Measurements from ENCODE around the gene TIMM22.
"Not testable (repeated sequence)": the region's sequence is repeated elsewhere in the genome, so short reads cannot be mapped to it uniquely, and the experiment has no call there.

The TIMM22 gene

DNA sequence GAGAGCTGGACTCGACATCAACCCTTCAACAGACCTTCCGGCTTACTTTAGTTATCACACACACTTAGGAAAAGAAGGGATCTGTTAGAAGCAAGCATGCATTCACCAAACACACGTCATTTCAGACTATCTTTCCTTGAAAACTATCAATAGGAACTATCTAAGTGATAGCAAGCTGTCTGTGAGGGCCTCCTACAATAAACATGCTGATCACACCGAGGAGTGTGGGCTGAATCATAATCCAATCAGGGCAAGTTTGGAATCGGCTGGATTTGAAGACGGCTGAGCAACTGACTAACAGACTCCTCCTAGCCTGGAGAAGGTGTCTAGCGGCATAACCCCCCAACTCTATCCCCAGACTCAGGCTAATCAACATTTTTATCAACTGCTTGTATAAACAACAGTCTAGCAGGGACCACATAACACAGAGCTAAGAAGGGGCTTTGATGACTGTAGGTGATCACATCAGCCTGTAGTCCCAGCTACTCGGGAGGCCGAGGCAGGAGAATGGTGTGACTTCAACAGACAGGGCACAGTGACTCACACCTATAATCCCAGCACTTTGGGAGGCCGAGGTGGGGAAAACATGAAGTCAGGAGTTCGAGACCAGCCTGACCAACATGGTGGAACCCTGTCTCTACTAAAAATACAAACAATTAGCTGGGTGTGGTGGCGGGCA, 31.5 kb upstream of the TIMM22 start:
- no peaks in the 10 kb centered on the region for H3K4me1 Mint-ChIP-seq

DNA sequence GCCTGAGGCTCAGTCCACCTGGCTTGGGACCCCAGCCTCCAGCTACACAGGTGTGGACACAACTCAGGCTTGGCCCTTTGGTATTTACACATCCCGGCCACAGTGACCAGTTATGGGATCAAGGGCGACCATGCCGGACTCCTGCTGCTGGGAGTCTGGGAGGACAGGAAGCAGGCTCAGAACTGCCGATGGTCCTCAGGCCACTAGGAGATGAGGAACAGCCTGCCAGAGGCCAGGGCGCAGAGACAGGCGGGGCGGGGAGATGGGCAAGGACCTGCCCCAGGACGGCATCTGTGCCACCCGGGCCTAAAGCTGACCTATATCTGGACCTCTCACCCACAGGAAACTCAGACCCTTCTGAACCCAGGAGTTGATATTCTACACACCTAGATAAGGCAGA, 29.8 kb upstream of the TIMM22 start:
- no peaks in the 10 kb centered on the region for H3K9me3 Mint-ChIP-seq
- no peak for ATAC-seq
- no peaks in the 10 kb centered on the region for H3K36me3 Mint-ChIP-seq
- no peak overlapping the region for H3K27ac Mint-ChIP-seq
- peaks cover 50% of the 10 kb centered on the region for H3K27me3 Mint-ChIP-seq
- no peaks in the 10 kb centered on the region for H3K4me1 Mint-ChIP-seq
- no peak overlapping the region for H3K4me3 Mint-ChIP-seq

More for the DNA sequence above, 31.5 kb upstream of the TIMM22 start:
- Mint-ChIP-seq H3K4me3 (no peak overlapping the region), H3K27me3 (peaks cover 57% of the 10 kb centered on the region), H3K9me3 (no peaks in the 10 kb centered on the region), H3K36me3 (no peaks in the 10 kb centered on the region), H3K27ac (no peak overlapping the region)
- no peak for ATAC-seq

DNA sequence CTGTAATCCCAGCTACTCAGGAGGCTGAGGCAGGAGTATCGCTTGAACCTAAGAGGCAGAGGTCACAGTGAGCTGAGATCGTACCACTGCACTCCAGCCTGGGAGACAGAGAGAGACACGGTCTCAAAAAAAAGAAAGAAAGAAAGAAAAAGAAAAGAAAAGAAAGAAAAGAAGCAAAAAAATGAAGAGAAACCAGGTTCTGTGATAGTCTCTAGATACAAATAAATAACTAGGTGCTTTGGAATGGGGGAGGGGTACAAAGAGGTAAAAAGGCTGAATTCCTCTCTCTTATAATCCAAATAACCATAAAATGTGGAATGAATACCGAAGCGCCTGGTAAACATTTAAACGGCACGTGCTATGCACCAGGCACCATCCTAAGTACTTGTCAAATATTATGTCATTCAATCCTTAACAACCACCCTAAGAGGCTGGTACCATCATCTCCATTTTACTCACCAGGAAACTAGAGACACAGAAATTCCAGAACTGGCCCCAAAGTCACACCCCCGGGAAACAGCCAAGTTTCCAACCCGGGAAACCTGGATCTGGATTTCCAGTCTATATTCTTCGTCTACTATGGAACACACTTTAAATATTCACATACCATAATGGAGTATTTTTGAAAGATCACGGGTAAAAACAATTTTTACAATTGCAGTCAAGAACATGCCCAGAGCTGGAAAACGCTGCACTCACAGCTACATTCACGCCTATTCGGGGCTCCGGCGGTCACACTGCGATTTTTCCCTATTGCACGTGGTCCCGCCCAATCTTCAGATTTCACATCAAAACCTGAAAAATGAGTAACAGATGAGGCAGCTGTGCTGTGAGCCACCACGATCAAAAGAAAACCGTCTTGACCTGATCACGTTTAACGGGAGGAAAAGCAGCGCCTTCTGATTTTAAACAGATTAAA, 27.9 kb upstream of the TIMM22 start:
- Mint-ChIP-seq H3K27ac (no peak overlapping the region), H3K27me3 (peaks cover 37% of the 10 kb centered on the region), H3K4me3 (no peak overlapping the region), H3K36me3 (no peaks in the 10 kb centered on the region), H3K9me3 (no peaks in the 10 kb centered on the region), H3K4me1 (no peaks in the 10 kb centered on the region)
- no peak for ATAC-seq

DNA sequence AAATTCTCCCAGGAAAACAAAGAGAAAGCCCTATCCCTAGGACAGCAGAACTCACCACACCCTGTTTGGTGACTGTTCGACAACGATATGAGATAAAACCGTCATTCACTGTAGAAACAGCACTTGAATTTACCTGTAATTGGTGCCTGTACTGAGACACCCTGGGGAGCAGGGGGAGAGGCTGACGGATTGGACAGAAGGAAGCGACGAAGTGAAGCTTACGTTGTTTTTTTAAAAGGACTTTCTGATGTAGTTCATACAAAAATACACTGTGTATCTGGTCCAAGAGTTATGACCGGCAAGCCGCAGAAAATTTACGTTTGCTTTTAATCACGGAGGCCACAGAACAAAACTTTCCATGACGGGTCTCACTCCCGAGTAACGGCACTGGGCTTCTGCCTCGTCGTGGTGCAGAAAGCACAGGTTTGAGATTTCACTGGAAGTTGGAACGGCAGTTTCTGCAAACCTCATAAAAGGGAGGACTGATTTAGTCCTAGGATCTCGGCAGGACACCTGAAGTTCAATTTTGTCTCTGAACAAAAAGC, 27.0 kb upstream of the TIMM22 start:
- Mint-ChIP-seq H3K4me3 (no peak overlapping the region), H3K27me3 (peaks cover 36% of the 10 kb centered on the region), H3K36me3 (no peaks in the 10 kb centered on the region), H3K27ac (no peak overlapping the region), H3K9me3 (no peaks in the 10 kb centered on the region), H3K4me1 (no peaks in the 10 kb centered on the region)
- no peak for ATAC-seq

DNA sequence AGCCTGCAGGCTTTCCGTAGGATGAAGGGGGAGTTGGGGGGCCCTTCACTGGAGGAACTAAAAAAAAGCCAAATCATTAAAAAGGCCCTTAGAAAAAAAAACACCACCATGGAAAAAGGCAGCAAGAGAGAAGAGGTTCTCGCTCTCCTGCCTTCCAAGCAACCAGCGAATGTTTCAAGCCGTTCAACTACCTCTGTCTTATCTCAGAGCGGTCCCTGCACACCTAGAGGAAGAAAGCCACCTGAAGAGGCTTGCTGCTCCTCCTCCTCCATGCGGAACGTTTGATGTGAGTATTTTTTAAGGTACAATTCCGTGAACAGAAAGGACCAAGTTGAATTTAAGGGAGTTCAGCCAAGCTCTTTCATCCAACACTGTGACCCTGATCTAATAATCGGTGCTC, 26.6 kb upstream of the TIMM22 start:
- no peak overlapping the region for H3K4me3 Mint-ChIP-seq
- H3K27me3 Mint-ChIP-seq = peaks cover 34% of the 10 kb centered on the region
- ATAC-seq = no peak
- H3K9me3 Mint-ChIP-seq = no peaks in the 10 kb centered on the region
- no peaks in the 10 kb centered on the region for H3K36me3 Mint-ChIP-seq
- no peaks in the 10 kb centered on the region for H3K4me1 Mint-ChIP-seq
- no peak overlapping the region for H3K27ac Mint-ChIP-seq

DNA sequence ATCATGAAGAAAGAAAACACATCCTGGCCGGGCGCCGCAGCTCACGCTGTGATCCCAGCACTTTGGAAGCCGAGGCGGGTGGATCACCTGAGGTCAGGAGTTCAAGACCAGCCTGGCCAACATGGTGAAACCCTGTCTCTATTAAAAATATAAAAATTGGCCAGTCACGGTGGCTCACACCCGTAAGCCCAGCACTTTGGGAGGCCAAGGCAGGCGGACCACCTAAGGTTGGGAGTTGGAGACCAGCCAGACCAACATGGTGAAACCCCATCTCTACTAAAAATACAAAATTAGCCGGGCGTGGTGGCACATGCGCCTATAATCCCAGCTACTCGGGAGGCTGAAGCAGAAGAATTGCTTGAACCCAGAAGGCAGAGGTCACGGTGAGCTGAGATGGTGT, 25.1 kb upstream of the TIMM22 start:
- not testable (repeated sequence) for H3K36me3 Mint-ChIP-seq, H3K27ac Mint-ChIP-seq, ATAC-seq, H3K4me1 Mint-ChIP-seq, H3K4me3 Mint-ChIP-seq, H3K9me3 Mint-ChIP-seq
- peaks cover 35% of the 10 kb centered on the region for H3K27me3 Mint-ChIP-seq

- no peak for ATAC-seq
- Mint-ChIP-seq H3K27me3 (peaks cover 36% of the 10 kb centered on the region), H3K36me3 (no peaks in the 10 kb centered on the region), H3K4me1 (peaks cover 2% of the 10 kb centered on the region), H3K4me3 (no peak overlapping the region), H3K27ac (no peak overlapping the region), H3K9me3 (no peaks in the 10 kb centered on the region)
Measured at GRCh38 chr17:973053-973452, 23.9 kb upstream of the TIMM22 start.

GRCh38 chr17:974778-975177, 22.2 kb upstream of the TIMM22 start:
- H3K27me3 Mint-ChIP-seq = peaks cover 30% of the 10 kb centered on the region
- ATAC-seq, H3K27ac Mint-ChIP-seq, H3K4me3 Mint-ChIP-seq, H3K9me3 Mint-ChIP-seq, H3K4me1 Mint-ChIP-seq, H3K36me3 Mint-ChIP-seq: not testable (repeated sequence)

GRCh38 chr17:975371-975915, 21.5 kb upstream of the TIMM22 start:
- H3K4me3 Mint-ChIP-seq = no peak overlapping the region
- H3K27ac Mint-ChIP-seq = no peak overlapping the region
- peaks cover 30% of the 10 kb centered on the region for H3K27me3 Mint-ChIP-seq
- H3K9me3 Mint-ChIP-seq = no peaks in the 10 kb centered on the region
- no peaks in the 10 kb centered on the region for H3K36me3 Mint-ChIP-seq
- ATAC-seq = no peak
- peaks cover 13% of the 10 kb centered on the region for H3K4me1 Mint-ChIP-seq

- H3K9me3 Mint-ChIP-seq = no peaks in the 10 kb centered on the region
- peaks cover 22% of the 10 kb centered on the region for H3K4me1 Mint-ChIP-seq
- H3K4me3 Mint-ChIP-seq = no peak overlapping the region
- no peaks in the 10 kb centered on the region for H3K36me3 Mint-ChIP-seq
- H3K27ac Mint-ChIP-seq = no peak overlapping the region
- peaks cover 30% of the 10 kb centered on the region for H3K27me3 Mint-ChIP-seq
- ATAC-seq = no peak
Measured at GRCh38 chr17:976312-976711, 20.6 kb upstream of the TIMM22 start.

DNA sequence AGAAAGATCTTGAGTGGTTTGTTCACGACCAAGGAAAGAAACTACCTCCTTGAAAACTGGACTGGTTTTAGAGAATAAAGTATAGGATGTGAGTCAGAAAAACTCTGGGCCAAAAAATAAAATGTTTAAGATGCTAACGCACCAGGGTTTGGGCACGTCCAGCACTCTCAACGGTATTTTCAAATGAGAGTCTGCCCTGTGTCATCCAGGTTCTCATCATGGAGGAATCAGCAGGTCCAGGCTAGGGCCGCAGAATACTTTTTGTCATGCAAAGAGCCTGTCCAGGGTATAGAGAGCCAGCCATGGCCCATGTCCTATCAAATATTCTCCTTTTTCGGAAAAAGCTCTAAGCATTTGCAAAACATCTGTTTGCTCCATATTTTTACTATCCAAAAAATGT, 19.8 kb upstream of the TIMM22 start:
- Mint-ChIP-seq H3K4me1 (peaks cover 23% of the 10 kb centered on the region), H3K4me3 (no peak overlapping the region), H3K27me3 (peaks cover 30% of the 10 kb centered on the region), H3K9me3 (no peaks in the 10 kb centered on the region), H3K27ac (no peak overlapping the region), H3K36me3 (no peaks in the 10 kb centered on the region)
- no peak for ATAC-seq

- Mint-ChIP-seq H3K27me3 (peaks cover 30% of the 10 kb centered on the region), H3K9me3 (no peaks in the 10 kb centered on the region), H3K4me3 (peak overlapping the region; percentile 61), H3K36me3 (no peaks in the 10 kb centered on the region), H3K4me1 (peaks cover 23% of the 10 kb centered on the region), H3K27ac (no peak overlapping the region)
- ATAC-seq = no peak
Measured at GRCh38 chr17:978103-979093, 18.5 kb upstream of the TIMM22 start.

DNA sequence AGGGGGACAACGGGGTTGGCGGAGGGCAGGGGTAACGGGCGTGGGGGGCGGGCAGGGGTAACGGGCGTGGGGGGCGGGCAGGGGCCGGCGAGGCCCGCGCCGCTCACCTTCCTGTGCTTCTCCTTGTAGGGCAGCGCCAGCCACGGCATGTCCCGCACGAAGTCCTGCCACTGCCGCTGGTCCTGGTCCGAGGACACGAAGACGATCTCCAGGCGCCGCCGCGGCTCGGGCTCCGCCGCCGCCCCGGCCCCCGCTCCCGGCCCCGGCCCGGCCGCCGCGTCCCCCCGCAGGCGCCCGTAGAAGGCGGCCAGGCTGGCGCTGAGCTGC, 17.8 kb upstream of the TIMM22 start:
- no peak for ATAC-seq
- peaks cover 30% of the 10 kb centered on the region for H3K27me3 Mint-ChIP-seq

DNA sequence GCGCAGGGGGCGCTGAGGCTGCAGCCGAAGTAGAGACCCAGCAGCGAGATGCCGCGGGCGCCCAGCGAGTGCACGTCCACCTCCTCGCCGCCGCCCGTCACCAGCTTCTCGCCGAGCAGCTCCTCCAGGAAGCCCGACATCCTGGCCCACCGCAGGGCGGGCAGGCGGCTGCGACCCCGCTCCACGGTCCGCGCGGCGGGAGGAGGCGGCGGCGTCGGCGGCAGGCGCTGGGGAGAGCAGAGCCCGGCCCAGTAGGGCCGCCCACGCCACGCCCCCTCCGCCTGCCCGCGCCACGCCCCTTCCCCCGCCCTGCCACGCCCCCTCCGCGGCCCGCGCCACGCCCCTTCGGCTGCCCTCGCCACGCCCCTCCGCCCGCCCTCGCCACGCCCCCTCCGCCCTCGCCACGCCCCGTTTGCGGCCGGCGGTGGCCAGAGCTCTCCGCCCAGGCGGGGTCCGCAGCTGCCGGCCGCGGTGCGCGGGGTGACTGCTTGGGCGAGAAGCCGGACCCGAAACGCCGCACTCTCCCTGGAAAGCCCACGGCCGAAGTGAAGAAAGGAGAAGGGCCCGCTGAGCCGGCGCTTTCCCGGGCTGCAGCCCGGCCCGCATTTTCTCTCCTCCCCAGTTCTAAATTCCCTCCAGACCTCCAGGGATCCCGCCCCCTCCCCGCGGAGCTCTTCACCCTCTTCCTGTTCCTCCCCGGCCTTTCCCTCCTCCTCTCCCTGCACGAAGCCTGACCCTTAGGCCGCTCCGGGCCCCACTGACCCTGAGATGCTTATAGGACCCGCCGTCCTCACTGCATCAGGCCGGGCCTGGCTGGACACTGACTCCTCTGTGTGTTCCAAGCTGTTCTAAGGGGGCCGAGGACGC, 17.2 kb upstream of the TIMM22 start, which contains the start of gene NXN:
NXN (minus strand) TSS at position 238 of the 867 bp plus-strand sequence.
- H3K27ac Mint-ChIP-seq = peak within 1 kb of the TSS; percentile 70
- peak within 1 kb of the TSS; percentile 84 for H3K4me3 Mint-ChIP-seq
- H3K9me3 Mint-ChIP-seq = no peaks in the 10 kb centered on the region
- H3K4me1 Mint-ChIP-seq = peaks cover 23% of the 10 kb centered on the region
- peak; percentile 91 for ATAC-seq
- peaks cover 30% of the 10 kb centered on the region for H3K27me3 Mint-ChIP-seq
- no peaks in the 10 kb centered on the region for H3K36me3 Mint-ChIP-seq

More for the DNA sequence above, 17.8 kb upstream of the TIMM22 start:
- H3K36me3 Mint-ChIP-seq = no peaks in the 10 kb centered on the region
- no peak overlapping the region for H3K27ac Mint-ChIP-seq
- H3K4me1 Mint-ChIP-seq = peaks cover 23% of the 10 kb centered on the region
- no peaks in the 10 kb centered on the region for H3K9me3 Mint-ChIP-seq
- peak overlapping the region; percentile 84 for H3K4me3 Mint-ChIP-seq
